Motor neuron (in vitro differentiated cells): Measurements from ENCODE around the gene TMTC1. TPM values are rescaled to one million over a fixed set of nuclear protein-coding genes. Genes with fewer than 3 reads are reported as not detected.

Experiments used
- ATAC-seq, 8 experiments: fragments of 200-7000 bp; cut with Tn5 transposase; replicated peaks in 6 of 8; 2 replicates each; pipeline ENCODE4 v1.8.0; 2021; ENCODE audit warnings: mild to moderate bottlenecking in 8 of 8, moderate library complexity in 8 of 8
- H3K27ac ChIP-seq, 2 donors: fragments of 250-450 bp; sonication (Bioruptor Pico); 2 replicates each; pipeline ENCODE4 v1.9.0; 2021; ENCODE audit warnings: antibody characterized with exemption in 2 of 2, mild to moderate bottlenecking in 2 of 2, moderate library complexity in 1 of 2
- H3K4me1 ChIP-seq, 2 donors: fragments of 250-450 bp; sonication (Bioruptor Pico); replicated peaks in 1 of 2; 2 replicates each; pipeline ENCODE4 v1.6.1; 2021; ENCODE audit warnings: antibody characterized with exemption in 2 of 2, mild to moderate bottlenecking in 2 of 2, moderate library complexity in 1 of 2
- H3K4me3 ChIP-seq, 5 donors: fragments of 250-450 bp; sonication (Bioruptor Pico); 2 replicates each; pipeline ENCODE4 v1.9.0; 2021; ENCODE audit warnings: antibody characterized with exemption in 5 of 5, mild to moderate bottlenecking in 5 of 5, moderate library complexity in 4 of 5
- WGBS, 10 experiments: fragments of 450-650 bp; shearing (Covaris generic); methylation state at CpG; one replicate each; pipeline ENCODE4 v1.0.0; 2022; 5-methylcytosine and 5-hydroxymethylcytosine counted together
- in situ Hi-C, 9 experiments: fragments of 400-800 bp; cut with MboI; loops; one replicate each; pipeline ENCODE4 v1.15.0; 2021; ENCODE audit warnings: low sequenced_read_pairs in 9 of 9, low pct_unique_long_range_greater_than_20kb in 2 of 9; ENCODE audit not compliant: unreplicated experiment in 9 of 9
- total RNA-seq, 8 experiments: library from RNA; unstranded; fragments of 300-600 nt; gene quantifications; 2 replicates each; pipeline versions ENCODE4 v1.2.3 to v1.2.4, GENCODE V29; 2022

Gene TMTC1
- total RNA-seq, 8 experiments from 2014 or later = 5.8 to 98.0 (median 10.4) TPM

- ATAC-seq = no peak
- 22 to 79% (median 43%) methylated on average over 2 to 3 of the region's 3 CpGs; no CpG with 5 or more reads in 1 of the 10 experiments for WGBS, 10 experiments
- no peak overlapping the region for H3K4me3 ChIP-seq
- no peak overlapping the region for H3K27ac ChIP-seq
- H3K4me1 ChIP-seq = peaks cover 0 to 5% of the 10 kb centered on the region in 2 donors
- in situ Hi-C loops = no loop called here
Observed at GRCh38 chr12:29692237-29692636, 91.5 kb downstream of the TMTC1 start.

DNA sequence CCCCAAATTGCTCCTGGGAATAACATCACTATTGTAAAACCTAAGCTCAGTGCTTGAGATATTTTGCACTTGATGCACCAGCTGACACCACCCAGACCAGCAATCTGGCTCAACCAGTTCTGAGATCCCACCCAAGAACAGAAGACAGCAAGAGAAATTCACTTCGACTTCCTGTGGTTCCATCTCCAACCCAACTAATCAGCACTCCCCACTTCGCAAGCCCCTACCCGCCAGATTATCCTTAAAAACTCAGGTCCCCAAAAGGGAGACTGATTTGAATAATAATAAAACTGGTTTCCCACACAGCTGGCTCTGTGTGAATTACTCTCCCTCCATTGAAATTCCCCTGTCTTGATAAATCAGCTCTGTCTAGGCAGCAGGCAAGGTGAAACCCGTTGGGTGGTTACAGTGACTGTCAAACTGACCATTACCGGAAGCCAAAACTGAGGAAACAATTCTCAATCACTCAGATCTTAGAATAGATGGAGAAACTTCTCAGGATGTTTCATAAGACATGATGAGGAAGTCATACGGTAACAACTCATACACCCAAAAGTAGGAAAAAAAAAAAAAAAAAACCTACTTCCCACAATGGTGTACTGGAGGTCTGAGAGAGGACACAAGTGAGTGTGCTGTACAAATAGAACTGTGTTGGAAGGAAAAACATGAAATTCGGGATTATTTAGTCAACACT lies 92.4 kb downstream of the TMTC1 start:
- H3K4me1 ChIP-seq = peaks cover 0 to 5% of the 10 kb centered on the region in 2 donors
- no peak overlapping the region for H3K4me3 ChIP-seq
- H3K27ac ChIP-seq = no peak overlapping the region
- WGBS, 10 experiments = 30 to 81% (median 60%) methylated on average over 1 to 7 of the region's 7 CpGs; no CpG with 5 or more reads in 1 of the 10 experiments
- no peak for ATAC-seq
- in situ Hi-C loops = no loop called here

GRCh38 chr12:29690728-29691127 lies 93.0 kb downstream of the TMTC1 start:
- ATAC-seq = no peak
- in situ Hi-C loops = no loop called here
- H3K4me3 ChIP-seq = no peak overlapping the region
- peaks cover 0 to 5% of the 10 kb centered on the region in 2 donors for H3K4me1 ChIP-seq
- no peak overlapping the region for H3K27ac ChIP-seq
- WGBS, 10 experiments = 14 to 100% (median 76%) methylated on average over 1 of the region's 1 CpG; no CpG with 5 or more reads in 4 of the 10 experiments

DNA sequence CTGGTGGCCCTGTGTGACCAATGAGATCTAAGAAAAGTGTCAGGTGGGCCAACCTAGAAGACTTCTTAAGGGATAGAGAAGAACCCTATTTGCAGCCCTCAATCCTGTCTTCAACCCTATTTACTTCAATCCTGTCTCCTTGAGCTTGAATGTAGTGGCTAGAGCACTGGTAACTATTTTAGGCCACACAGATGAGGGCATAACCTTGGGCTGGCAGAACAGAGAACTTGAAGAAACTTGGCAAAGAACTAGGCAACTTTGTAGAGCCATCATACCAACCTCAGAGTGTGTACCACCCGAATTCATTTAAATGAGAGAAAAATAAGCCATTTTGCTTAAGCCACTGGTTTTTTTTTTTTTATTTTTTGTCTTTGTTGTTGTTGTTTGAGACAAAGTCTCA lies 94.8 kb downstream of the TMTC1 start:
- in situ Hi-C loops = no loop called here
- peaks cover 0 to 5% of the 10 kb centered on the region in 2 donors for H3K4me1 ChIP-seq
- WGBS, 10 experiments = 0 to 100% (median 75%) methylated on average over 1 of the region's 1 CpG; no CpG with 5 or more reads in 6 of the 10 experiments
- H3K27ac ChIP-seq = no peak overlapping the region
- H3K4me3 ChIP-seq = no peak overlapping the region
- ATAC-seq = no peak

DNA sequence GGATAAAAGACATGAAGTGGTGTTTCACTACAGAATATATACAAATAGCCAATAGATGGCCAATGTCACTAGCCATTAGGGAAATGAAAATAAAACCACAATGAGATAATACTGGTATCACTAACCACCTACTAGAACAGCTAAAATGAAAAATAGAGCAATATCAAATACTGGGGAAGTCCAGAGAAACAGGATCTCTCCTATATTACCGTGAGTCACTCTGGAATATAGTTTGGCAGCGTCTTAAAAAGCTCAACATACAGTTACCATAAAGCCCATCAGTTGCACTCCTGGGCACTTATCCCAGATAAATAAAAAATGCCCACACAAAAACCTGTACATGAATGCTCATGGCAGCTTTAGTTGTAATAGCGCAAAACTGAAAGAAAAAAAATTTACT lies 101.7 kb downstream of the TMTC1 start:
- WGBS, 10 experiments = 45 to 100% (median 89%) methylated on average over 2 to 3 of the region's 3 CpGs; no CpG with 5 or more reads in 1 of the 10 experiments
- no peak overlapping the region for H3K27ac ChIP-seq
- no peaks in the 10 kb centered on the region for H3K4me1 ChIP-seq
- in situ Hi-C loops = no loop called here
- ATAC-seq = no peak
- no peak overlapping the region for H3K4me3 ChIP-seq

GRCh38 chr12:29681370-29681769 lies 102.4 kb downstream of the TMTC1 start:
- Histone ChIP-seq H3K4me1 (no peaks in the 10 kb centered on the region), H3K27ac (no peak overlapping the region), H3K4me3 (no peak overlapping the region)
- peak in 1 of 8 experiments; percentile 68 for ATAC-seq
- in situ Hi-C loops = no loop called here
- WGBS, 10 experiments = 43 to 100% (median 91%) methylated on average over 1 of the region's 1 CpG; no CpG with 5 or more reads in 1 of the 10 experiments

DNA sequence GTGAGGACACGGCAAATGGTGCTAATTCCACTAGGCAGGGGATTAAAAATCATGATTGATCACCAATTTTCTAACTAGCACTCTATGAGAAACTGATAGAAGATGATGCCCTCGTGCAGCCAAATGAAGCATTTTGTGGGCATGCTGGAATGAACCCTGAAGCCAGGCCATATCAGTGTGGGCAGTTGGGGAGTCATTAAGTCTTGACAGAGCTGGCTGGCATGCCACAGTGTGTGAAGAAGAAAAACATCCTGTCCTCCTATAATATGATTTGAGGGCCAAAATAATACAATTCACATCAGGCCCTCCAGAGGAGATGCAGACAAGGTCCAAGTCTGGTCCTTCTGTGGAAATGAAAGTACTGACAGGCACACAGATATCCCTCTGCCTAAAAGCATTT lies 107.1 kb downstream of the TMTC1 start:
- H3K27ac ChIP-seq = no peak overlapping the region
- 71 to 100% (median 92%) methylated on average over 1 of the region's 2 CpGs; no CpG with 5 or more reads in 6 of the 10 experiments for WGBS, 10 experiments
- in situ Hi-C loops = no loop called here
- no peak overlapping the region for H3K4me3 ChIP-seq
- peaks cover 0 to 4% of the 10 kb centered on the region in 2 donors for H3K4me1 ChIP-seq
- no peak for ATAC-seq

DNA sequence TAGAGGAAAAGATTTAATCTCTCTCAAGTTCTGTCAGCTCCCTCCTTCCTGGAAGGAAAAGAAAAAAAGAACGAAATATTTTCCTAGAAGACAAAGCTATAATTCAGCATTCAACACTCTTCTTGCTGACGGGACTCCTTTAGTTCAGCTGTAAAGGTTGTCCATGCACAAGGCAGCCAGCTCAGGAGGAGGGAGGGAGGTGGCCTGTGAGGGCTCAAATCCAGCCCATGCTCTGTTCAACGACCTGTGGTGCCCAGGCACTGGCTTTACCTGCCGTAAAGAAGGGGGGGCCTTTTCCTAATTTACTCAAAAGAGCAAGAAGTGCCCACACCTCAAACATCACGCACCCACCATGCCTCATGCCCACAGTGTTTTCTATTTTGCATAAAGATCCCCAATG lies 109.3 kb downstream of the TMTC1 start:
- in situ Hi-C loops = no loop called here
- WGBS, 10 experiments = 43 to 94% (median 74%) methylated on average over 2 to 5 of the region's 5 CpGs; no CpG with 5 or more reads in 2 of the 10 experiments
- no peak overlapping the region for H3K4me3 ChIP-seq
- H3K4me1 ChIP-seq = peaks cover 0 to 4% of the 10 kb centered on the region in 2 donors
- ATAC-seq = peak in 1 of 8 experiments; percentile 44
- H3K27ac ChIP-seq = no peak overlapping the region

GRCh38 chr12:29673346-29673745 lies 110.4 kb downstream of the TMTC1 start:
- 25 to 100% (median 67%) methylated on average over 2 to 3 of the region's 3 CpGs; no CpG with 5 or more reads in 1 of the 10 experiments for WGBS, 10 experiments
- Histone ChIP-seq H3K4me3 (no peak overlapping the region), H3K27ac (no peak overlapping the region), H3K4me1 (peaks cover 0 to 4% of the 10 kb centered on the region in 2 donors)
- in situ Hi-C loops = no loop called here
- ATAC-seq = no peak

GRCh38 chr12:29672580-29672979 lies 111.2 kb downstream of the TMTC1 start:
- ATAC-seq = peak in 1 of 8 experiments; percentile 22
- no peak overlapping the region for H3K4me3 ChIP-seq
- WGBS, 10 experiments = 38 to 92% (median 54%) methylated on average over 2 to 4 of the region's 4 CpGs; no CpG with 5 or more reads in 1 of the 10 experiments
- H3K27ac ChIP-seq = no peak overlapping the region
- in situ Hi-C loops = no loop called here
- peaks cover 0 to 4% of the 10 kb centered on the region in 2 donors for H3K4me1 ChIP-seq

- no peak overlapping the region for H3K4me3 ChIP-seq
Observed at GRCh38 chr12:29671742-29672141, 112.0 kb downstream of the TMTC1 start.

DNA sequence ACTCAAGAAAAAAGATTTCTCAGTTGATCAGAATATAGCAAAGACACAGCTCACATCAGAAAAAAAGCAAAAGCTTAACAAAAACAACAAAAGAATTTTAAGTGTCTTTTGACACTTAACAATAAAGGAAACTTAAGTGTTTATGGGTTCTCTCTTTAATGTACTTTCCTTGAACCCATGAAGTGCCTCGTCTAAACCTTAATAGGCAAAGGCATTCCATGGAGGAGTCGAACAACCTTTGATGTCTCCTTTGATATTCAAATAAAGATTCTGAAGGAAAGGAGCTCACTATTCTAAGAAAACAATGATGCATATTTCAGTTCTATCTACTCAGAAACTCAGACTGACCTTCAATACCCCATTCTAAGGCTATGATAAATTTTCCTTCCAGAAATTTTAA lies 116.7 kb downstream of the TMTC1 start:
- no peak for ATAC-seq
- H3K27ac ChIP-seq = no peak overlapping the region
- in situ Hi-C loops = no loop called here
- H3K4me3 ChIP-seq = no peak overlapping the region
- 0 to 86% (median 21%) methylated on average over 1 to 2 of the region's 2 CpGs for WGBS, 10 experiments
- H3K4me1 ChIP-seq = peaks cover 0 to 3% of the 10 kb centered on the region in 2 donors

More at GRCh38 chr12:29671742-29672141, 112.0 kb downstream of the TMTC1 start:
- peaks cover 0 to 7% of the 10 kb centered on the region in 2 donors for H3K4me1 ChIP-seq
- in situ Hi-C loops = no loop called here
- no peak overlapping the region for H3K27ac ChIP-seq
- ATAC-seq = no peak
- WGBS, 10 experiments = 80 to 100% (median 81%) methylated on average over 1 to 2 of the region's 2 CpGs; no CpG with 5 or more reads in 5 of the 10 experiments

- no peak overlapping the region for H3K4me3 ChIP-seq
- peaks cover 0 to 3% of the 10 kb centered on the region in 2 donors for H3K4me1 ChIP-seq
- 36 to 100% (median 83%) methylated on average over 1 to 5 of the region's 5 CpGs for WGBS, 10 experiments
- H3K27ac ChIP-seq = no peak overlapping the region
- in situ Hi-C loops = no loop called here
- ATAC-seq = no peak
Observed at GRCh38 chr12:29665107-29665506, 118.6 kb downstream of the TMTC1 start.
